Muscle of leg (tissue), 11 donors: ENCODE results near the gene CAPN11. TPM values are rescaled to one million over a fixed set of nuclear protein-coding genes. Genes with fewer than 3 reads are reported as not detected.

Experiments
- DNase-seq: peaks from one replicate; pipeline ENCODE4 v3.0.0; 2013
- H3K27ac ChIP-seq: one replicate; pipeline ENCODE4 v1.5.1; 2013; ENCODE audit warnings: mild to moderate bottlenecking, low read length, control low read depth
- H3K27me3 ChIP-seq: one replicate; pipeline ENCODE4 v1.6.1; 2013; ENCODE audit warnings: low read length; ENCODE audit not compliant: control insufficient read depth, insufficient read depth
- H3K36me3 ChIP-seq: one replicate; pipeline ENCODE4 v1.6.1; 2013; ENCODE audit warnings: low read length; ENCODE audit not compliant: control insufficient read depth, insufficient read depth
- H3K4me1 ChIP-seq: one replicate; pipeline ENCODE4 v1.6.1; 2013; ENCODE audit warnings: low read length; ENCODE audit not compliant: control insufficient read depth, insufficient read depth
- H3K4me3 ChIP-seq: one replicate; pipeline ENCODE4 v1.5.1; 2013; ENCODE audit warnings: low read length, control low read depth
- H3K9me3 ChIP-seq: replicated peaks from 2 replicates; pipeline ENCODE4 v1.6.1; 2013; ENCODE audit warnings: low read depth, low read length; ENCODE audit not compliant: control insufficient read depth
- WGBS: methylation state at CpG from one replicate; pipeline ENCODE4 v1.1.5; 2013; ENCODE audit warnings: missing lambda C conversion rate; ENCODE audit not compliant: insufficient coverage; 5-methylcytosine and 5-hydroxymethylcytosine counted together
- polyA plus RNA-seq, 8 donors: library from polyadenylated mRNA; unstranded; fragments of 120-200 nt; gene quantifications; one replicate each; pipeline versions ENCODE4 v1.2.1 to v1.2.3, GENCODE V29; 2013; ENCODE audit warnings: inconsistent platforms in 1 of 8, low replicate concordance in 1 of 8; ENCODE audit not compliant: insufficient read length in 8 of 8, insufficient read depth in 1 of 8
- total RNA-seq: library from RNA; stranded (reverse); fragments of 120-200 nt; gene quantifications from one replicate; pipeline ENCODE4 v1.2.4, GENCODE V29; 2013

The CAPN11 gene
- total and polyA plus RNA-seq, 9 donors: 0.13 to 0.54 (median 0.28) TPM

- Histone ChIP-seq H3K4me3 (no peak overlapping the region), H3K36me3 (peaks cover 13% of the 10 kb centered on the region), H3K4me1 (peaks cover 27% of the 10 kb centered on the region), H3K9me3 (no peaks in the 10 kb centered on the region), H3K27me3 (no peaks in the 10 kb centered on the region), H3K27ac (no peak overlapping the region)
- DNase-seq: no peak
- 22% methylated on average over 5 of the region's 5 CpGs for WGBS
Observed at GRCh38 chr6:44119704-44120262, 38.8 kb upstream of the CAPN11 start.

- no peak overlapping the region for H3K27ac ChIP-seq
- no peaks in the 10 kb centered on the region for H3K9me3 ChIP-seq
- no peak for DNase-seq
- H3K27me3 ChIP-seq: no peaks in the 10 kb centered on the region
- peaks cover 4% of the 10 kb centered on the region for H3K36me3 ChIP-seq
- peaks cover 34% of the 10 kb centered on the region for H3K4me1 ChIP-seq
- 67% methylated on average over 2 of the region's 4 CpGs for WGBS
- H3K4me3 ChIP-seq: no peak overlapping the region
Observed at GRCh38 chr6:44120692-44121443, 37.8 kb upstream of the CAPN11 start.

GRCh38 chr6:44122801-44123200 is 35.8 kb upstream of the CAPN11 start:
- Histone ChIP-seq H3K27ac (peak overlapping the region; percentile 66), H3K9me3 (no peaks in the 10 kb centered on the region), H3K4me3 (no peak overlapping the region), H3K36me3 (no peaks in the 10 kb centered on the region), H3K4me1 (peaks cover 30% of the 10 kb centered on the region), H3K27me3 (no peaks in the 10 kb centered on the region)
- peak; percentile 27 for DNase-seq
- no CpG with 5 or more reads among the region's 1 CpG for WGBS

- WGBS: no CpG with 5 or more reads among the region's 2 CpGs
- H3K9me3 ChIP-seq: no peaks in the 10 kb centered on the region
- H3K36me3 ChIP-seq: no peaks in the 10 kb centered on the region
- DNase-seq: no peak
- H3K4me1 ChIP-seq: peaks cover 34% of the 10 kb centered on the region
- no peaks in the 10 kb centered on the region for H3K27me3 ChIP-seq
- no peak overlapping the region for H3K4me3 ChIP-seq
- H3K27ac ChIP-seq: no peak overlapping the region
Observed at GRCh38 chr6:44123544-44123943, 35.1 kb upstream of the CAPN11 start.

- WGBS: 4% methylated on average over 4 of the region's 31 CpGs
- Histone ChIP-seq H3K4me1 (peaks cover 32% of the 10 kb centered on the region), H3K9me3 (no peaks in the 10 kb centered on the region), H3K4me3 (peak overlapping the region; percentile 76), H3K27me3 (no peaks in the 10 kb centered on the region), H3K36me3 (no peaks in the 10 kb centered on the region), H3K27ac (peak overlapping the region; percentile 97)
- peak; percentile 86 for DNase-seq
Observed at GRCh38 chr6:44126320-44127149, 32.1 kb upstream of the CAPN11 start.

GRCh38 chr6:44127186-44128019 is 31.2 kb upstream of the CAPN11 start, which contains the start of the genes MRPL14 and TMEM63B:
TSS of gene MRPL14 (minus strand) at chr6:44127452. CDS start at chr6:44116611, 10,841 bp downstream.
TSS of gene TMEM63B (plus strand) at chr6:44127554. CDS start at chr6:44134585, 7,031 bp downstream.
- WGBS: under 1% methylated on average over 36 of the region's 80 CpGs
- H3K27me3 ChIP-seq: no peaks in the 10 kb centered on the region
- peaks cover 29% of the 10 kb centered on the region for H3K4me1 ChIP-seq
- no peaks in the 10 kb centered on the region for H3K36me3 ChIP-seq
- DNase-seq: peak; percentile 96
- H3K27ac ChIP-seq: peak within 1 kb of the TSS; percentile 97
- H3K9me3 ChIP-seq: no peaks in the 10 kb centered on the region
- peak within 1 kb of the TSS; percentile 91 for H3K4me3 ChIP-seq

GRCh38 chr6:44128020-44128917 is 30.4 kb upstream of the CAPN11 start:
- peak; percentile 39 for DNase-seq
- no peak overlapping the region for H3K27ac ChIP-seq
- peak overlapping the region; percentile 91 for H3K4me3 ChIP-seq
- 2% methylated on average over 44 of the region's 49 CpGs for WGBS
- peaks cover 29% of the 10 kb centered on the region for H3K4me1 ChIP-seq
- no peaks in the 10 kb centered on the region for H3K36me3 ChIP-seq
- H3K9me3 ChIP-seq: no peaks in the 10 kb centered on the region
- no peaks in the 10 kb centered on the region for H3K27me3 ChIP-seq

GRCh38 chr6:44129841-44130322 is 28.7 kb upstream of the CAPN11 start:
- WGBS: no CpG with 5 or more reads among the region's 2 CpGs
- peaks cover 6% of the 10 kb centered on the region for H3K36me3 ChIP-seq
- H3K9me3 ChIP-seq: no peaks in the 10 kb centered on the region
- H3K27ac ChIP-seq: no peak overlapping the region
- DNase-seq: no peak
- H3K4me3 ChIP-seq: no peak overlapping the region
- peaks cover 28% of the 10 kb centered on the region for H3K4me1 ChIP-seq
- H3K27me3 ChIP-seq: no peaks in the 10 kb centered on the region

- H3K27ac ChIP-seq: no peak overlapping the region
- DNase-seq: no peak
- no peaks in the 10 kb centered on the region for H3K9me3 ChIP-seq
- peaks cover 22% of the 10 kb centered on the region for H3K4me1 ChIP-seq
- no peak overlapping the region for H3K4me3 ChIP-seq
- peaks cover 18% of the 10 kb centered on the region for H3K36me3 ChIP-seq
- no peaks in the 10 kb centered on the region for H3K27me3 ChIP-seq
- 11% methylated on average over 1 of the region's 2 CpGs for WGBS
Observed at GRCh38 chr6:44131892-44132291, 26.7 kb upstream of the CAPN11 start.
